ENCODE results near the gene HSD3B7.
A peak's percentile ranks its signal among the peaks of the same experiment; 100 is the strongest.
"Not testable (repeated sequence)": the region's sequence is repeated elsewhere in the genome, so short reads cannot be mapped to it uniquely, and the experiment has no call there.

Gene HSD3B7
- total RNA-seq: 0.08 to 0.30 (median 0.19) reads per million in 4 donors

GRCh38 chr16:30984669-30985400 is at the start of gene HSD3B7:
TSS of gene HSD3B7 (plus strand) at chr16:30985207. CDS start at chr16:30985659, 452 bp downstream.
- DNase-seq: peak; percentile 53 to 78 (median 69)

- DNase-seq: no peak
These were observed 47.3 kb upstream of the HSD3B7 start for GRCh38 chr16:30937692-30938091.

GRCh38 chr16:30939571-30939970 is 45.4 kb upstream of the HSD3B7 start:
- DNase-seq: not testable (repeated sequence)

GRCh38 chr16:30941600-30942425 is 43.2 kb upstream of the HSD3B7 start:
- peak in 4 of 5 donors; percentile 47 to 80 (median 48) for DNase-seq

GRCh38 chr16:30942426-30942806 is 42.6 kb upstream of the HSD3B7 start:
- DNase-seq: no peak

- no peak for DNase-seq
These were observed 40.7 kb upstream of the HSD3B7 start for GRCh38 chr16:30944352-30944751.

- no peak for DNase-seq
These were observed 38.1 kb upstream of the HSD3B7 start for GRCh38 chr16:30946671-30947540.

- no peak for DNase-seq
These were observed 37.5 kb upstream of the HSD3B7 start for GRCh38 chr16:30947541-30947858.

GRCh38 chr16:30947859-30948666 is 36.9 kb upstream of the HSD3B7 start:
- DNase-seq: no peak

GRCh38 chr16:30948667-30949649 is 36.0 kb upstream of the HSD3B7 start, which contains the start of gene ORAI3:
TSS of gene ORAI3 (plus strand) at chr16:30949068. CDS start at chr16:30949290, 222 bp downstream.
- peak in 1 of 5 donors; percentile 45 for DNase-seq

- peak in 1 of 5 donors; percentile 55 for DNase-seq
These were observed 35.1 kb upstream of the HSD3B7 start for GRCh38 chr16:30949650-30950515.

- DNase-seq: no peak
These were observed 34.4 kb upstream of the HSD3B7 start for GRCh38 chr16:30950516-30951065.

- no peak for DNase-seq
These were observed 33.8 kb upstream of the HSD3B7 start for GRCh38 chr16:30951193-30951592.

GRCh38 chr16:30951750-30952149 is 33.3 kb upstream of the HSD3B7 start:
- DNase-seq: no peak

- no peak for DNase-seq
These were observed 31.9 kb upstream of the HSD3B7 start for GRCh38 chr16:30953111-30953510.

GRCh38 chr16:30953511-30954124 is 31.4 kb upstream of the HSD3B7 start:
- DNase-seq: peak in 4 of 5 donors; percentile 45 to 77 (median 50)

- no peak for DNase-seq
These were observed 30.0 kb upstream of the HSD3B7 start for GRCh38 chr16:30954993-30955392.

- peak; percentile 69 to 84 (median 78) for DNase-seq
These were observed 28.2 kb upstream of the HSD3B7 start for GRCh38 chr16:30956601-30957455.
